Astrocyte (in vitro differentiated cells and primary cell): ENCODE measurements around the gene NPW.

Experiments used
- CTCF ChIP-seq: IDR thresholded peaks from 2 replicates; pipeline ENCODE4 v1.5.1; 2011; ENCODE audit warnings: low read depth, mild to moderate bottlenecking, inconsistent platforms, low read length, moderate library complexity; ENCODE audit not compliant: insufficient read depth
- EZH2 ChIP-seq: IDR thresholded peaks from 2 replicates; pipeline ENCODE4 v1.6.1; 2012; ENCODE audit warnings: mild to moderate bottlenecking, low read length, inconsistent platforms; ENCODE audit not compliant: insufficient read depth

- no peak for TF ChIP-seq CTCF
- no peak for TF ChIP-seq EZH2
These were observed 35.0 kb upstream of the NPW start for GRCh38 chr16:1984347-1985225.
